Measurements from ENCODE around the gene DDX10. TPM values are rescaled to one million over a fixed set of nuclear protein-coding genes. Genes with fewer than 3 reads are reported as not detected.

DDX10 gene
- polyA plus RNA-seq, 1 donor (not counting 4 experiments of a cell fraction or from before 2014, with no cell fraction given) = 32.3 TPM

DNA sequence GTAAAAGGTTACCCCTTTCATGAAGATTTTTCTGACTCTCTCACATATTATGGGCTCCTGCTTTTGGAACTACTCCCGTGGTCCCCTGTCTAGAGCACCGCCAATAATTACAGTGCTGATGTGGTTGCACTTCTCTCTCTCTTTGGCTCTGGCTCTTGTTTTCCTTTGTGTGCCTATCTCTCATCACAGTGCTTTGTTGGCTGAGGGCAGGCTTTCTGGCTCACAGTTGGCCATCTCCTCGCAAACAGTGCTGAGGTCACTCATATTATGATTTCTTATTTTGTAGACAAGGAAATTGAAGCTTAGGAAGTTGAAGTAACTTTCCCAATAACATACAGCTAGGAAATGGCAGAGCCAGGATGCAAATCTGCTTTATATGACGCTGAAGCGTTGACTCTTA, 192.5 kb downstream of the DDX10 start:
- no peak for TF ChIP-seq EZH2 (IDR thresholded peaks at IDR 0.05; ENCODE audit: low read length)
- TF ChIP-seq, protein P1, sequence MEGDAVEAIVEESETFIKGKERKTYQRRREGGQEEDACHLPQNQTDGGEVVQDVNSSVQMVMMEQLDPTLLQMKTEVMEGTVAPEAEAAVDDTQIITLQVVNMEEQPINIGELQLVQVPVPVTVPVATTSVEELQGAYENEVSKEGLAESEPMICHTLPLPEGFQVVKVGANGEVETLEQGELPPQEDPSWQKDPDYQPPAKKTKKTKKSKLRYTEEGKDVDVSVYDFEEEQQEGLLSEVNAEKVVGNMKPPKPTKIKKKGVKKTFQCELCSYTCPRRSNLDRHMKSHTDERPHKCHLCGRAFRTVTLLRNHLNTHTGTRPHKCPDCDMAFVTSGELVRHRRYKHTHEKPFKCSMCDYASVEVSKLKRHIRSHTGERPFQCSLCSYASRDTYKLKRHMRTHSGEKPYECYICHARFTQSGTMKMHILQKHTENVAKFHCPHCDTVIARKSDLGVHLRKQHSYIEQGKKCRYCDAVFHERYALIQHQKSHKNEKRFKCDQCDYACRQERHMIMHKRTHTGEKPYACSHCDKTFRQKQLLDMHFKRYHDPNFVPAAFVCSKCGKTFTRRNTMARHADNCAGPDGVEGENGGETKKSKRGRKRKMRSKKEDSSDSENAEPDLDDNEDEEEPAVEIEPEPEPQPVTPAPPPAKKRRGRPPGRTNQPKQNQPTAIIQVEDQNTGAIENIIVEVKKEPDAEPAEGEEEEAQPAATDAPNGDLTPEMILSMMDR (optimal IDR thresholded peaks at IDR 0.05 in 1 of 3, IDR thresholded peaks at IDR 0.05 in 1 of 3, conservative IDR thresholded peaks at IDR 0.05 in 1 of 3; ENCODE audit: extremely low read depth in 1 of 3, insufficient read depth in 2 of 3, low read length in 3 of 3) = no peak
- Histone ChIP-seq H3K4me2 (ENCODE audit: control insufficient read depth, extremely low read depth, insufficient read depth, low read depth, low read length) (no peak overlapping the region), H3K9me3 (ENCODE audit: control insufficient read depth, low read depth, low read length) (no peaks in the 10 kb centered on the region), H3K36me3 (ENCODE audit: control insufficient read depth in 2 of 2, extremely low read depth in 1 of 2, insufficient read depth in 2 of 2, low read length in 2 of 2) (peaks cover 0 to 2% of the 10 kb centered on the region in 2 experiments), H3K79me2 (ENCODE audit: control insufficient read depth, insufficient read depth, low read length) (no peaks in the 10 kb centered on the region), H3K9ac (ENCODE audit: control insufficient read depth, extremely low read depth, insufficient read depth, low read length) (no peak overlapping the region), H2AFZ (ENCODE audit: control insufficient read depth, low read length) (no peak overlapping the region), H3K4me3 (ENCODE audit: control insufficient read depth in 2 of 3, extremely low read depth in 1 of 3, insufficient read depth in 2 of 3, low read depth in 1 of 3, low read length in 3 of 3) (no peak overlapping the region), H3K27ac (ENCODE audit: control insufficient read depth, insufficient read depth, low read length) (no peak overlapping the region), H3K9me1 (ENCODE audit: control insufficient read depth, extremely low read depth, insufficient read depth, low read length) (peaks cover 2% of the 10 kb centered on the region), H3K4me1 (ENCODE audit: control insufficient read depth, extremely low read depth, insufficient read depth, low read length) (peaks cover 9% of the 10 kb centered on the region), H4K20me1 (ENCODE audit: control insufficient read depth, extremely low read depth, insufficient read depth, low read length) (no peaks in the 10 kb centered on the region), H3K27me3 (ENCODE audit: control insufficient read depth, extremely low read depth, insufficient read depth, low read length) (no peaks in the 10 kb centered on the region)
- dilution Hi-C loops (cut with MboI; ENCODE audit: extremely low pct_ligation_motif_present, low sequenced_read_pairs) = no loop called here
- DNase-seq (ENCODE audit: low read depth, low spot score) (no peak), FAIRE-seq (no peak)

DNA sequence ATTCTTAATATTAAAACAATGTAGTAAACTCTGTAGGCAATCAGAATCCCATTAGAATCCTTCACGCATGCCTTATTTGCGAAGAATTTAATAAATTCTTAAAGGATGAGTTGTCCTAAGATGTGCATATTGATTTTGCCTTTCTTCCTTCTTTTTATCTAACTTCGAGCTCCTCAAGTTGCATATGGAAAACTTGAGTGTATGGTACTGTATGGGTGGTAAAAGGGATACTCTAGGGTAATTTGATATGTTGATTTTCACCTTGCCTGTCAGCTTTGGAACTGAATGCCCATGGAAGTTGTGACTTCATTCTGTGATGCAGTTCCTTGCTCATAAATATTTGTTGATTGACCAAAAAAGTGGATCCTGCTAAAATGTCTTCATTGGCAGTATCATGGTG, 193.8 kb downstream of the DDX10 start:
- TF ChIP-seq, protein P1 (optimal IDR thresholded peaks at IDR 0.05 in 1 of 3, IDR thresholded peaks at IDR 0.05 in 1 of 3, conservative IDR thresholded peaks at IDR 0.05 in 1 of 3; ENCODE audit: extremely low read depth in 1 of 3, insufficient read depth in 2 of 3, low read length in 3 of 3) = no peak
- TF ChIP-seq EZH2 (IDR thresholded peaks at IDR 0.05; ENCODE audit: low read length) = no peak
- H4K20me1 ChIP-seq (ENCODE audit: control insufficient read depth, extremely low read depth, insufficient read depth, low read length) = no peaks in the 10 kb centered on the region
- peaks cover 8% of the 10 kb centered on the region for H3K4me1 ChIP-seq (ENCODE audit: control insufficient read depth, extremely low read depth, insufficient read depth, low read length)
- no peak overlapping the region for H3K4me2 ChIP-seq (ENCODE audit: control insufficient read depth, extremely low read depth, insufficient read depth, low read depth, low read length)
- H3K79me2 ChIP-seq (ENCODE audit: control insufficient read depth, insufficient read depth, low read length) = no peaks in the 10 kb centered on the region
- H3K4me3 ChIP-seq (ENCODE audit: control insufficient read depth in 2 of 3, extremely low read depth in 1 of 3, insufficient read depth in 2 of 3, low read depth in 1 of 3, low read length in 3 of 3) = no peak overlapping the region
- H3K27ac ChIP-seq (ENCODE audit: control insufficient read depth, insufficient read depth, low read length) = no peak overlapping the region
- DNase-seq (ENCODE audit: low read depth, low spot score) = no peak
- FAIRE-seq = no peak
- no peak overlapping the region for H3K9ac ChIP-seq (ENCODE audit: control insufficient read depth, extremely low read depth, insufficient read depth, low read length)
- peaks cover 2% of the 10 kb centered on the region for H3K9me1 ChIP-seq (ENCODE audit: control insufficient read depth, extremely low read depth, insufficient read depth, low read length)
- no peaks in the 10 kb centered on the region for H3K27me3 ChIP-seq (ENCODE audit: control insufficient read depth, extremely low read depth, insufficient read depth, low read length)
- H2AFZ ChIP-seq (ENCODE audit: control insufficient read depth, low read length) = no peak overlapping the region
- no peaks in the 10 kb centered on the region for H3K9me3 ChIP-seq (ENCODE audit: control insufficient read depth, low read depth, low read length)
- dilution Hi-C loops (cut with MboI; ENCODE audit: extremely low pct_ligation_motif_present, low sequenced_read_pairs) = no loop called here
- H3K36me3 ChIP-seq (ENCODE audit: control insufficient read depth in 2 of 2, extremely low read depth in 1 of 2, insufficient read depth in 2 of 2, low read length in 2 of 2) = peaks cover 0 to 2% of the 10 kb centered on the region in 2 experiments
